HepG2 (cell line): ENCODE measurements around the gene PRM3. TPM values are rescaled to one million over a fixed set of nuclear protein-coding genes. Genes with fewer than 3 reads are reported as not detected.

ENCODE experiments used
- ATF7 ChIP-seq, 2 experiments: fragments of 450-650 bp in 1 of 2; sonication (generic) in 1 of 2; formaldehyde crosslinking in 1 of 2; IDR thresholded peaks; 2 replicates each; pipeline versions ENCODE4 v1.4.0 to v1.6.1; 2016 to 2020; ENCODE audit warnings: antibody characterized with exemption in 1 of 2, mild to moderate bottlenecking in 1 of 2, missing genetic modification reagents in 1 of 2
- HBP1 ChIP-seq: IDR thresholded peaks from 2 replicates; pipeline ENCODE4 v1.6.1; 2016; ENCODE audit warnings: low read depth, control low read depth
- HES4 ChIP-seq: sonication (generic); formaldehyde crosslinking; IDR thresholded peaks from 2 replicates; pipeline ENCODE4 v1.9.0; 2021; ENCODE audit warnings: mild to moderate bottlenecking, missing genetic modification reagents, borderline replicate concordance
- LRRFIP1 ChIP-seq: sonication (generic); formaldehyde crosslinking; conservative IDR thresholded peaks from 2 replicates; pipeline ENCODE4 v1.4.0; 2020; ENCODE audit warnings: missing genetic modification reagents
- MED13 ChIP-seq: sonication (generic); formaldehyde crosslinking; IDR thresholded peaks from 2 replicates; pipeline ENCODE4 v1.5.0; 2020; ENCODE audit warnings: missing genetic modification reagents
- MLLT10 ChIP-seq: sonication (generic); formaldehyde crosslinking; IDR thresholded peaks from 2 replicates; pipeline ENCODE4 v1.4.0; 2020; ENCODE audit warnings: missing genetic modification reagents
- ONECUT2 ChIP-seq: sonication (generic); formaldehyde crosslinking; IDR thresholded peaks from 2 replicates; pipeline ENCODE4 v1.4.0; 2020; ENCODE audit warnings: missing genetic modification reagents
- SSRP1 ChIP-seq: IDR thresholded peaks from 2 replicates; pipeline ENCODE4 v1.6.1; 2016; ENCODE audit warnings: control low read depth
- TFDP1 ChIP-seq: IDR thresholded peaks from 2 replicates; pipeline ENCODE4 v1.6.1; 2016; ENCODE audit warnings: missing compliant biosample characterization, missing genetic modification reagents, borderline replicate concordance
- ZBED4 ChIP-seq: sonication (generic); formaldehyde crosslinking; IDR thresholded peaks from 2 replicates; pipeline ENCODE4 v1.4.0; 2020; ENCODE audit warnings: missing genetic modification reagents, borderline replicate concordance
- ZBTB20 ChIP-seq: sonication (generic); formaldehyde crosslinking; IDR thresholded peaks from 2 replicates; pipeline ENCODE4 v1.8.1; 2023; ENCODE audit warnings: missing genetic modification reagents, low read depth, mild to moderate bottlenecking, borderline replicate concordance
- ZNF180 ChIP-seq: sonication (generic); formaldehyde crosslinking; IDR thresholded peaks from 2 replicates; pipeline ENCODE4 v1.4.0; 2020; ENCODE audit warnings: low read depth, missing genetic modification reagents, borderline replicate concordance
- ZNF280B ChIP-seq: sonication (generic); formaldehyde crosslinking; IDR thresholded peaks from 2 replicates; pipeline ENCODE4 v1.5.0; 2020; ENCODE audit warnings: missing genetic modification reagents, mild to moderate bottlenecking, borderline replicate concordance
- ZNF563 ChIP-seq: sonication (generic); formaldehyde crosslinking; IDR thresholded peaks from 2 replicates; pipeline ENCODE4 v1.8.0; 2022; ENCODE audit warnings: mild to moderate bottlenecking, moderate library complexity, missing genetic modification reagents
- ZNF704 ChIP-seq: sonication (generic); formaldehyde crosslinking; IDR thresholded peaks from 2 replicates; pipeline ENCODE4 v1.8.1; 2023; ENCODE audit warnings: mild to moderate bottlenecking, inconsistent platforms, moderate library complexity, missing genetic modification reagents, borderline replicate concordance
- ZNF737 ChIP-seq: sonication (generic); formaldehyde crosslinking; IDR thresholded peaks from 2 replicates; pipeline ENCODE4 v1.5.0; 2020; ENCODE audit warnings: missing genetic modification reagents, mild to moderate bottlenecking, borderline replicate concordance
- polyA plus RNA-seq, 8 experiments: library from polyadenylated mRNA; depleted of rRNA in 3 of 8; stranded (reverse) in 7 of 8; unstranded in 1 of 8; fragments of >200 nt; fragmentation: Illumina TruSeq in 4 of 8; extraction: Trizol in 4 of 8; gene quantifications; 2 replicates each; pipeline versions ENCODE4 v1.2.1 to v1.2.3, GENCODE V29; 2011 to 2016; ENCODE audit warnings: low read depth in 4 of 8, missing spikeins in 1 of 8, mixed read lengths in 1 of 8; ENCODE audit not compliant: insufficient read depth in 1 of 8
- total RNA-seq, 5 experiments: library from RNA; depleted of rRNA; stranded (reverse); fragments of >200 nt; fragmentation: Illumina TruSeq; extraction: Trizol; gene quantifications; 2 replicates each; pipeline ENCODE4 v1.2.3, GENCODE V29; 2016; ENCODE audit warnings: low read depth in 1 of 5

PRM3 gene
- total and polyA plus RNA-seq, 2 of the 13 experiments (the other 11 are each of a cell fraction or from before 2014, with no cell fraction given): not detected

GRCh38 chr16:11297492-11298142, 24.2 kb upstream of the PRM3 start (continued):
- TF ChIP-seq ZNF704 (CRISPR knock-in tag): no peak
- TF ChIP-seq ZNF280B: peak; percentile 58; the same call in 1 of the 2 replicates
- TF ChIP-seq ATF7 (IDR thresholded peaks at IDR 0.05): no peak
- TF ChIP-seq ATF7 (CRISPR knock-in tag; IDR thresholded peaks at IDR 0.05): no peak
- TF ChIP-seq HES4 (CRISPR knock-in tag): peak; percentile 89; the same call in 1 of the 2 replicates
- peak; percentile 72; the same call in 1 of the 2 replicates for TF ChIP-seq ZNF563
- TF ChIP-seq MLLT10: no peak
- no peak for TF ChIP-seq ZNF737 (CRISPR knock-in tag)
- TF ChIP-seq ZBED4 (CRISPR knock-in tag): no peak
- TF ChIP-seq HBP1 (CRISPR knock-in tag): 0 out of 2 replicates have a peak, but pooled peaks have one; percentile 21
- no peak for TF ChIP-seq SSRP1
- peak; percentile 63; the same call in 1 of the 2 replicates for TF ChIP-seq TFDP1
- TF ChIP-seq MED13: peak; percentile 81; the same call in 1 of the 2 replicates
- TF ChIP-seq ONECUT2 (CRISPR knock-in tag): no peak
- TF ChIP-seq ZBTB20 (CRISPR knock-in tag): peak; percentile 86; the same call in 1 of the 2 replicates
- TF ChIP-seq ZNF180 (CRISPR knock-in tag): no peak
- no peak; the same call in 1 of the 2 replicates for TF ChIP-seq LRRFIP1 (CRISPR knock-in tag)
